T-helper 2 cell treated with Interferon-gamma antibody and Interleukin-4, amounts not matched to agents 5 μg/mL and 100 μg/mL, for 36 hours (primary cell): ENCODE measurements around the gene STX12.

Experiments used
- DNase-seq: peaks from one replicate; pipeline ENCODE4 v3.0.0; 2021; ENCODE audit warnings: low spot score
- H3K27ac Mint-ChIP-seq: one replicate; pipeline ENCODE4 v1.8.0; 2021; ENCODE audit warnings: mild to moderate bottlenecking, mixed read lengths
- H3K27me3 Mint-ChIP-seq: one replicate; pipeline ENCODE4 v1.8.0; 2021; ENCODE audit warnings: low read depth, mixed read lengths
- H3K36me3 Mint-ChIP-seq: one replicate; pipeline ENCODE4 v1.8.0; 2021; ENCODE audit warnings: low read depth, mixed read lengths
- H3K4me1 Mint-ChIP-seq: one replicate; pipeline ENCODE4 v1.8.0; 2021; ENCODE audit warnings: low read depth, mixed read lengths
- H3K4me3 Mint-ChIP-seq: one replicate; pipeline ENCODE4 v1.8.0; 2022; ENCODE audit warnings: mild to moderate bottlenecking, moderate library complexity, mixed read lengths
- H3K9me3 Mint-ChIP-seq: one replicate; pipeline ENCODE4 v1.8.0; 2021; ENCODE audit warnings: mixed read lengths

STX12 gene

DNA sequence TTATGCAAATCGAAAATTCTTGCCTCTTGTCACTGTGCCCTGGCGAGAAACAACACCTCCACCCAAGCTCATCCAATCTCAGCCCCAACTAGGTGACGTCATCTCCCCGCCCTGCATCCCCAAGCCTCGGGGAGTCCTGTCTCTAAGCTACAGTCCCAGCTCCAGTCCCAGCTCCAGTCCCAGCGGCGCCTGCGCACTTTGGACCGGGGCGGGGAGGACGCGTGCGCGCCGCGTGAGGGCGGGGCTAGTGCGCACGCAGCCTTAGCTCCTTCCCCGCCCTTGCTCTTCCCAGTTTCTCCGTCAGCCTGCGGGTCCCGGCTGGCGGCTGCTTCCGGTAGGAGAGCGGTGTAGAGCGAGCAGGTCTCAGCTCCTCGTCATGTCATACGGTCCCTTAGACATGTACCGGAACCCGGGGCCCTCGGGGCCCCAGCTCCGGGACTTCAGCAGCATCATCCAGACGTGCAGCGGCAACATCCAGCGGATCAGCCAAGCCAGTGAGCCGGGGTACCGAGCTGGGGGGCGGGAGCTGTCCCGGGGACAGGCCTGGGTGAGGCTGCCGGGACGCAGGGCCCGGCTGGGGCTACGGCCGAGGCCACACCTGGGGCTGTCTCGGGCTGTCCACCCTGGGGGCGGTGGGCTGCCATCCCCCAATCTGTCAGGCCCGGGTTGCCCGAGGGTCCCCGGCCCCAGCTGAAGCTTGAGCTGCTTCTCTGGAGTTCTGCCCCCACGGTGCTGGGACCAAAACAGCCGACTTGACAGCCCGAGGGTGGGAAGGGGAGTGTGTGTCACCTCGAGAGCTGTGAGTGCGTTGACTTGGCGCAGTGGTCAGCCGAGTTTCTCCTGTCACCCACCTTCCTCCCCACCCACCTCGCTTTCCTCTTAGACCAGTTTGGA is at the start of gene STX12:
Gene STX12 (plus strand): TSS at position 288 of the 894 bp plus-strand sequence. CDS start 89 bp downstream, at position 377.
- no peaks in the 10 kb centered on the region for H3K9me3 Mint-ChIP-seq
- H3K36me3 Mint-ChIP-seq = peaks cover 7% of the 10 kb centered on the region
- peak within 1 kb of the TSS; percentile 99 for H3K27ac Mint-ChIP-seq
- no peaks in the 10 kb centered on the region for H3K27me3 Mint-ChIP-seq
- DNase-seq = peak; percentile 99
- H3K4me1 Mint-ChIP-seq = peaks cover 20% of the 10 kb centered on the region
- H3K4me3 Mint-ChIP-seq = peak within 1 kb of the TSS; percentile 99

- DNase-seq = no peak
- Mint-ChIP-seq H3K9me3 (no peaks in the 10 kb centered on the region), H3K27me3 (peaks cover 4% of the 10 kb centered on the region), H3K4me3 (peak overlapping the region; percentile 94), H3K36me3 (peaks cover 3% of the 10 kb centered on the region), H3K4me1 (peaks cover 11% of the 10 kb centered on the region), H3K27ac (peak overlapping the region; percentile 99)
These were observed 48.1 kb upstream of the STX12 start for GRCh38 chr1:27724961-27725373.

- DNase-seq = peak; percentile 99
- no peaks in the 10 kb centered on the region for H3K27me3 Mint-ChIP-seq
- H3K36me3 Mint-ChIP-seq = peaks cover 3% of the 10 kb centered on the region
- no peaks in the 10 kb centered on the region for H3K9me3 Mint-ChIP-seq
- peak within 1 kb of the TSS; percentile 99 for H3K27ac Mint-ChIP-seq
- H3K4me3 Mint-ChIP-seq = peak within 1 kb of the TSS; percentile 94
- peaks cover 11% of the 10 kb centered on the region for H3K4me1 Mint-ChIP-seq
These were observed 47.4 kb upstream of the STX12 start, which contains the start of gene FAM76A for GRCh38 chr1:27725374-27726172. Gene FAM76A (plus strand): TSS chr1:27725961. CDS start chr1:27726081, 120 bp downstream.

- peaks cover 13% of the 10 kb centered on the region for H3K4me1 Mint-ChIP-seq
These were observed 46.6 kb upstream of the STX12 start for GRCh38 chr1:27726173-27727044.

DNA sequence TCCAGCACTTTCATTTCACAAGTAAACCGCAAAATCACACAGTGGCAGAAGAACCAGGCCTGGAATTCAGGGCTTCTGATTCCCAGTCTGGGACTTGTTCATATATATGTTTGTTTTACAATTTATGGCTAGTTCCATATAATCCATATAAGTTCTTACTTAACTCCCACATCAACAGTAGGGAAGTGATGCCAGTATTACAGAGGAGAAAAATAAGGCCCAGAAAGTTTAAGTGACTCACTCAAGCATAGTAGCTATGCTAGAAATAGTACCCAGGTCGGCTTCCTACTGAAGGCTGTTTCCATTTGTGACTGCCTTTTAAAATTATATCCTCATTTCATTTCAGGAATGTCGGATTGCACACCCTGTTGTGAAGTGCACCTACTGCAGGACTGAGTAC is 45.9 kb upstream of the STX12 start:
- H3K27me3 Mint-ChIP-seq = no peaks in the 10 kb centered on the region
- no peaks in the 10 kb centered on the region for H3K9me3 Mint-ChIP-seq
- no peak for DNase-seq
- H3K36me3 Mint-ChIP-seq = peaks cover 5% of the 10 kb centered on the region
- peaks cover 13% of the 10 kb centered on the region for H3K4me1 Mint-ChIP-seq
- H3K4me3 Mint-ChIP-seq = peak overlapping the region; percentile 82
- no peak overlapping the region for H3K27ac Mint-ChIP-seq

More at GRCh38 chr1:27726173-27727044, 46.6 kb upstream of the STX12 start:
- Mint-ChIP-seq H3K9me3 (no peaks in the 10 kb centered on the region), H3K27ac (peak overlapping the region; percentile 65), H3K27me3 (no peaks in the 10 kb centered on the region), H3K36me3 (peaks cover 5% of the 10 kb centered on the region), H3K4me3 (peak overlapping the region; percentile 82)
- peak; percentile 45 for DNase-seq

DNA sequence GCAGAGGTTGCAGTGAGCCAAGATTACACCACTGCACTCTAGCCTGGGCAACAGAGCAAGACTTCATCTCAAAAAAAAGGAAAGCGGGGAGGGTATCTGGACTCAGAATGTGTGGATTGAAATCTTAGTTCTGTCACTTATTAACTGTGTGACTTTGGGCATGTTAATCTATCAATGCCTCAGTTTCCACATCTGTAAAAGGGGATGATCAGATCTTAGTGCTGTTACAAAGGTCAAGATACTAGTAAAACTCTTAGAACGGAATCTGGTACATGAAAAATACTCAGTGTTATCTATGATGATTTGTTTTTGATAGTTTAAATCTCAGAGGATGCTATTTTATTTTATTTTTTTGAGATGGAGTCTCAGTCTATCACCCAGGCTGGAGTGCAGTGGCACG is 36.8 kb upstream of the STX12 start:
- no peak overlapping the region for H3K27ac Mint-ChIP-seq
- no peak for DNase-seq
- H3K4me1 Mint-ChIP-seq = no peaks in the 10 kb centered on the region
- H3K4me3 Mint-ChIP-seq = no peak overlapping the region
- H3K9me3 Mint-ChIP-seq = no peaks in the 10 kb centered on the region
- no peaks in the 10 kb centered on the region for H3K27me3 Mint-ChIP-seq
- H3K36me3 Mint-ChIP-seq = peaks cover 28% of the 10 kb centered on the region

GRCh38 chr1:27741121-27741520 is 31.9 kb upstream of the STX12 start:
- Mint-ChIP-seq H3K4me1 (no peaks in the 10 kb centered on the region), H3K36me3 (peaks cover 25% of the 10 kb centered on the region), H3K9me3 (no peaks in the 10 kb centered on the region), H3K27me3 (no peaks in the 10 kb centered on the region), H3K4me3 (no peak overlapping the region), H3K27ac (no peak overlapping the region)
- no peak for DNase-seq

- H3K36me3 Mint-ChIP-seq = peaks cover 17% of the 10 kb centered on the region
These were observed 28.5 kb upstream of the STX12 start for GRCh38 chr1:27744556-27744955.

GRCh38 chr1:27745466-27745865 is 27.6 kb upstream of the STX12 start:
- Mint-ChIP-seq H3K27ac (no peak overlapping the region), H3K4me3 (no peak overlapping the region), H3K27me3 (no peaks in the 10 kb centered on the region), H3K36me3 (peaks cover 23% of the 10 kb centered on the region), H3K9me3 (no peaks in the 10 kb centered on the region), H3K4me1 (no peaks in the 10 kb centered on the region)
- no peak for DNase-seq

More at GRCh38 chr1:27744556-27744955, 28.5 kb upstream of the STX12 start:
- Mint-ChIP-seq H3K4me1 (no peaks in the 10 kb centered on the region), H3K27me3 (no peaks in the 10 kb centered on the region), H3K9me3 (no peaks in the 10 kb centered on the region), H3K4me3 (no peak overlapping the region), H3K27ac (no peak overlapping the region)
- DNase-seq = no peak

- Mint-ChIP-seq H3K27ac (no peak overlapping the region), H3K4me3 (no peak overlapping the region), H3K4me1 (peaks cover 2% of the 10 kb centered on the region), H3K9me3 (no peaks in the 10 kb centered on the region), H3K36me3 (peaks cover 29% of the 10 kb centered on the region), H3K27me3 (no peaks in the 10 kb centered on the region)
- DNase-seq = no peak
These were observed 20.7 kb upstream of the STX12 start for GRCh38 chr1:27752360-27752759.

- Mint-ChIP-seq H3K27me3 (no peaks in the 10 kb centered on the region), H3K36me3 (peaks cover 31% of the 10 kb centered on the region), H3K27ac (no peak overlapping the region), H3K4me1 (peaks cover 2% of the 10 kb centered on the region), H3K4me3 (no peak overlapping the region), H3K9me3 (no peaks in the 10 kb centered on the region)
- no peak for DNase-seq
These were observed 17.7 kb upstream of the STX12 start for GRCh38 chr1:27755286-27755685.

DNA sequence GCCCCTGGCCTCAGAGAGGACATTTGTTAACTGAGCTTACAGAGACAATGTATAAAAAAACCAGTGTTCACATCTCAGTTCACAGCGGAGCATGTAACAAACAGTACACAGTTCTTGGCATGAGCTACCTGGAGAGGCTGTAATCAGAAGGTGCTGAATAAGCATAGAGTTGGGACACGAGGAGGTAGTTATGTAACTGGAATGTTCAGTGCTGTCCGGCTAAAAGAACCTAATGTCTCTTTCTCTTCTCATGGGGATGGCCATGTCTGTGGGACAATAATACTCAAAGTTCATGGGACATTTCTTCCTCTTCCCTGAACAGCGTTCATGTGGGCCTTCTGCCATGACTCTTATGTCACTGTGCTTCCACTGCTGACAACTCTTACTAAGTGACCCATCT is 17.2 kb upstream of the STX12 start:
- no peaks in the 10 kb centered on the region for H3K9me3 Mint-ChIP-seq
- DNase-seq = no peak
- H3K4me3 Mint-ChIP-seq = no peak overlapping the region

GRCh38 chr1:27759236-27759635 is 13.8 kb upstream of the STX12 start:
- Mint-ChIP-seq H3K9me3 (no peaks in the 10 kb centered on the region), H3K27me3 (no peaks in the 10 kb centered on the region), H3K4me3 (no peak overlapping the region), H3K27ac (no peak overlapping the region), H3K4me1 (no peaks in the 10 kb centered on the region), H3K36me3 (peaks cover 20% of the 10 kb centered on the region)
- DNase-seq = no peak

More for the DNA sequence above, 17.2 kb upstream of the STX12 start:
- H3K27ac Mint-ChIP-seq = no peak overlapping the region
- H3K36me3 Mint-ChIP-seq = peaks cover 29% of the 10 kb centered on the region
- H3K27me3 Mint-ChIP-seq = no peaks in the 10 kb centered on the region
- H3K4me1 Mint-ChIP-seq = peaks cover 2% of the 10 kb centered on the region
